ENCODE results near the gene ARL10. TPM values are rescaled to one million over a fixed set of nuclear protein-coding genes. Genes with fewer than 3 reads are reported as not detected.
A peak's percentile ranks its signal among the peaks of the same experiment; 100 is the strongest.

The ARL10 gene
- total RNA-seq, 1 experiment from 2014 or later = 0.05 TPM

- H3K79me2 ChIP-seq (ENCODE audit: insufficient read depth, low read length) = peaks cover 22% of the 10 kb centered on the region
- peak overlapping the region; percentile 92; the same call in 1 of the 2 replicates for H3K4me2 ChIP-seq (ENCODE audit: low read length)
- TF ChIP-seq ZBTB33 (IDR thresholded peaks at IDR 0.05; ENCODE audit: extremely low read depth, insufficient replicate concordance, low read length) = no peak
- TF ChIP-seq YY1 (IDR thresholded peaks at IDR 0.05; ENCODE audit: extremely low read depth, insufficient replicate concordance, low read depth, low read length) = no peak
- no peak for TF ChIP-seq JUND (IDR thresholded peaks at IDR 0.05)
- TF ChIP-seq TCF7L2 (IDR thresholded peaks at IDR 0.05; ENCODE audit: borderline replicate concordance, extremely low read depth, insufficient read depth, insufficient read length) = no peak
- TF ChIP-seq ELF1 (IDR thresholded peaks at IDR 0.05; ENCODE audit: borderline replicate concordance, low read depth) = no peak
- no peak for TF ChIP-seq SIN3A (IDR thresholded peaks at IDR 0.05; ENCODE audit: low read depth)
- POLR2A ChIA-PET = no interaction called here
- intact Hi-C loops (cut with micrococcal nuclease) = loop anchor here (2.0 to 5.0 kb wide), 2 partner anchors 122 to 143 kb away; partner anchors contain the start of gene RNF44
- RAD21 ChIA-PET (ENCODE audit: low non-redundant PET in 1 of 2, low total read pairs in 2 of 2, uncharacterized antibody in 2 of 2, unreplicated experiment in 2 of 2) = no interaction called here
- H3K4me1 ChIP-seq (ENCODE audit: control insufficient read depth in 1 of 2, insufficient read depth in 2 of 2, low read length in 2 of 2) = peaks cover 22 to 44% of the 10 kb centered on the region in 2 experiments
- no peaks in the 10 kb centered on the region for H3K27me3 ChIP-seq (ENCODE audit: insufficient read depth, low read length)
- no peak overlapping the region for H2AFZ ChIP-seq (ENCODE audit: low read depth, low read length, poor library complexity, severe bottlenecking)
- no peak overlapping the region for H3K4me3 ChIP-seq (replicated peaks in 1 of 2; ENCODE audit: low read depth in 1 of 2, low read length in 2 of 2)
- no peak overlapping the region for H3K27ac ChIP-seq (ENCODE audit: low read depth, low read length)
- DNase-seq (ENCODE audit: low read depth, low spot score) = no peak
- no peaks in the 10 kb centered on the region for H3K9me2 ChIP-seq (ENCODE audit: insufficient read depth)
- CTCF ChIA-PET = interaction anchor here (0.9 kb wide), 1 partner anchor 129 kb away, joined by 4 read pairs; no protein-coding TSS in a partner anchor
- H4K20me1 ChIP-seq (ENCODE audit: insufficient read depth) = no peaks in the 10 kb centered on the region
- TSS peak; percentile 65 for BruUV-seq (replicated peaks)
- H3K9me3 ChIP-seq (ENCODE audit: control insufficient read depth in 1 of 2, insufficient read depth in 1 of 2, low read depth in 1 of 2, low read length in 2 of 2) = no peaks in the 10 kb centered on the region
- no peaks in the 10 kb centered on the region; a peak in 1 of 4 replicates for H3K36me3 ChIP-seq (ENCODE audit: control insufficient read depth in 1 of 2, insufficient read depth in 2 of 2, low read length in 2 of 2)
- no peak overlapping the region for H3K9ac ChIP-seq (ENCODE audit: low read length)
- ATAC-seq = no peak
These were observed 49.4 kb downstream of the ARL10 start for GRCh38 chr5:176414704-176415103.
